ENCODE measurements around the gene ZNF883. TPM values are rescaled to one million over a fixed set of nuclear protein-coding genes. Genes with fewer than 3 reads are reported as not detected.

ZNF883 gene
- total RNA-seq, 1 donor from 2014 or later: 4.3 TPM

DNA sequence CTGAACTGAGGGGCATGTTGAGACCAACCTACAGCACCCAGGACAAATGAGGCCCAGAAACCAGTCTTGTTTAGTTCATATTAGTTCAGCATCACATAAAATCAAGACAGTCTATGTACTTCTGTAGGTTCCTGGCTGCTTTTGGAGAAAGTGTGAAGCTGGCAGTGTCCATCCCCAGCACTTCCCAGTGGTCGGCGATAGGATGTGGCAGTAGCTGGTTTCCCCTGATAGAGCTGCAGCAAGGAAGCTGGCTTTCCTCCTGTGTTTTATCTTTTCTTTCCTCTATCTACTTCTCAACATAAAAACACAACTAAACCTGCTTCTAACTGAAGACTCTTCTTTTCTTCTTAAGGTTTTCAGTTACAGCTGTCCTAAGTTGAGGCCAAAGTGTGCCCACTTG, 78.3 kb downstream of the ZNF883 start:
- intact Hi-C loops (cut with micrococcal nuclease): no loop called here
- DNase-seq (no peak), ATAC-seq (no peak)

- ATAC-seq (no peak), DNase-seq (no peak)
- intact Hi-C loops (cut with micrococcal nuclease): no loop called here
These were observed 86.8 kb downstream of the ZNF883 start for GRCh38 chr9:112925058-112925641.

- intact Hi-C loops (cut with micrococcal nuclease): no loop called here
- peak; percentile 57 for ATAC-seq
- no peak for DNase-seq
These were observed 90.4 kb downstream of the ZNF883 start for GRCh38 chr9:112921549-112921948.

DNA sequence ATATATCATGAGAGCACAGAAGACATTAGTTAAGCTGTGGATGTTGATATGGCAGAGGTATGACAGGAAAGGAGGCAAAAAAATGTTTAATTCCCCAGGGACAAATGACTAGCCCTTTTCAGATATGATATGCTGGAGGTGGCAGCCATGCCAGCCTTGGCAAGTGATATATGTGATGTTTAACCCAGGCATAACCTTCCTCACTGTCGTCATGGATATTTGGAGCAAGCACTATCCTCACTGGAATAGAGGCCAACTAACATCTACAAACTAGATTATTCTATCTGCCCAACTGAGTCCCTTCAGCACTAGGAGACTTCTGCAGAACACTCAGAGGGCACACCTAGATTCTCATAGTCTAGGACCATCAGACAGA, 94.0 kb downstream of the ZNF883 start:
- DNase-seq: no peak
- intact Hi-C loops (cut with micrococcal nuclease): no loop called here
- ATAC-seq: no peak

DNA sequence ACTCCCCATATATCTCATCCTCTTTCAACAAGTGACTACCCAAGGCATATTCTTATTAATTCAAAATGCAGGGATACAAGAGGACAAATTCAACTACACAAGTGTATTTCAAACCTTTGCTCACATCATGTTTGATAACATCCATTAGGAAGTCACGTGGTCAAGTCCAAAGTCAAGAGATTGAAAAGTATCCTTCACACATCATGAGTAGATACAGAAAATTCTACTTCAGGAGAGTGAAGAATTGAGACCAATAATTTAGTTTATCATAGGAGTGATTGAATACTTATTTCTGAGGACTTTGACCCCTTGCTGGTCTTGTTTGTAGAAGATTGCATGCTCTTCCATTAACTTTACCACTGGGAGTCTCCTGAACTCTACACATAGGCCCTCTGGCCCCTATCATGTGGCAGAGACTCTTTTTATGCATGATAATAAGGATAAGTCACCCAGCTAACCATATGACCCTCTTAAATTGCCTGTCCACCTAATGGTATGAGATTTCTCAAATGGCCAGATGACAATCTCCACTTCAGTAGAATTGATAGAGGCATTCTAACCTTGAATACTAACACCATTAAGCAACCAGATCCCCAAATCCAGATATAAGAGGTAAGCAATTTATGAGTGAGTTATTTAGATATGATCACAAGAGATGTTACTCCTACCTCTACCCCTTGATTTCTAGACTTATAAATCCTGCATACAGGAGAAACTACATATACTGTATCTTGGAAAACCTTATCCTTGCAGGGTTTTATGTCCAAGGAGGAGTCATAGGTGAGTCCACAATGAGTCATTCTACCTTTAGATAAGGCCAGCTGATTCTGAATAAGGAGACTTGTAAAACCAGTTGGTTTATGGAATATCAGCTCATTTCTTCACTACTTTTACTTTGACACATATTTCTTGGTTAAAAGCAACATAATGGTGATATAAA, 94.7 kb downstream of the ZNF883 start:
- ATAC-seq (no peak), DNase-seq (no peak)
- intact Hi-C loops (cut with micrococcal nuclease): no loop called here

GRCh38 chr9:112914524-112914923, 97.5 kb downstream of the ZNF883 start:
- DNase-seq (no peak), ATAC-seq (peak; percentile 51)
- intact Hi-C loops (cut with micrococcal nuclease): no loop called here

GRCh38 chr9:112913326-112913725, 98.7 kb downstream of the ZNF883 start:
- intact Hi-C loops (cut with micrococcal nuclease): no loop called here
- ATAC-seq (no peak), DNase-seq (no peak)

GRCh38 chr9:112912636-112913035, 99.4 kb downstream of the ZNF883 start:
- DNase-seq (no peak), ATAC-seq (no peak)
- intact Hi-C loops (cut with micrococcal nuclease): no loop called here

DNA sequence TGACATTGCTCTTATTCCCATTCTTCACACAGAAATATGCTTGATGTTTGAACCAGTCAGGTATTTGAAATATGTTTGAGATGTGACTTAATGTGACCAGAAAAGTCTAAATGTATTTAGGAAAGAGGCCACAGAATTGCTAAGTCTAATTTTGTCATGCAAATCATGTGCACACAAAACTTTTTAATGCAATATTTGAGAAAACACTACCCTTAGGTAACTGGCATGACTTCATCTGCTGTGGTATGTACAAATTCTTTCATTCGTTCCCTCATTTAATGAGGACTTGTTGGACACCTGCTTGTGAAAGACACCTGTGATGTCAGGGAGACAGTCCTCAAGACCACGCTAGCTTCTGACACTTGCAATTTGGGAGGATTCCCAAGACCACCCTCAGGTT, 100.3 kb downstream of the ZNF883 start:
- intact Hi-C loops (cut with micrococcal nuclease): no loop called here
- DNase-seq: no peak
- no peak for ATAC-seq

Other genes starting within 250 kb of the ZNF883 start
- not detected for gene SLC46A2, start 121.3 kb downstream of the ZNF883 start, total RNA-seq
- 0.82 TPM for gene ZFP37, start 44.5 kb upstream of the ZNF883 start, total RNA-seq
- gene SLC31A2, start 138.8 kb upstream of the ZNF883 start, total RNA-seq: 13.9 TPM
- 21.4 TPM for gene FKBP15, start 209.1 kb upstream of the ZNF883 start, total RNA-seq
- 11.4 TPM for gene SLC31A1, start 209.4 kb upstream of the ZNF883 start, total RNA-seq